CD4-positive, alpha-beta T cell (primary cell): ENCODE results near the gene URB1. TPM values are rescaled to one million over a fixed set of nuclear protein-coding genes. Genes with fewer than 3 reads are reported as not detected.

Source experiments
- ATAC-seq: fragments of 200-7000 bp; cut with Tn5 transposase; one replicate; pipeline ENCODE4 v1.10.0; 2022; ENCODE audit warnings: mild to moderate bottlenecking; ENCODE audit not compliant: poor library complexity
- CTCF ChIA-PET: fragments of 350-600 bp; sonication (Branson Sonifier 250); formaldehyde crosslinking; loops from one replicate; lab custom pipeline; 2021; ENCODE audit warnings: antibody characterized with exemption, inconsistent platforms; lab: Charles Lee
- POLR2A ChIA-PET: fragments of 350-600 bp; sonication (Branson Sonifier 250); formaldehyde crosslinking; loops from one replicate; lab custom pipeline; 2021; ENCODE audit warnings: antibody characterized with exemption, inconsistent platforms; lab: Charles Lee
- DNase-seq, 14 experiments: peaks; one replicate each; pipeline ENCODE4 v3.0.0-alpha.2; 2013 to 2020; ENCODE audit warnings: mixed read lengths in 2 of 14
- H3K27ac ChIP-seq, 2 donors: one replicate each; pipeline versions ENCODE4 v1.5.1 to v1.7.0; 2013; ENCODE audit warnings: low read length in 2 of 2, low read depth in 1 of 2, mild to moderate bottlenecking in 1 of 2
- H3K27me3 ChIP-seq, 2 experiments: 1 replicate in 1 of 2; 2 replicates in 1 of 2; pipeline versions ENCODE4 v1.6.1 to v1.7.0; 2013; ENCODE audit warnings: low read length in 2 of 2, control low read depth in 1 of 2, mild to moderate bottlenecking in 1 of 2, moderate library complexity in 1 of 2; ENCODE audit not compliant: insufficient read depth in 2 of 2, control insufficient read depth in 1 of 2
- H3K36me3 ChIP-seq: one replicate; pipeline ENCODE4 v1.6.1; 2013; ENCODE audit warnings: low read length, control low read depth; ENCODE audit not compliant: insufficient read depth
- H3K4me1 ChIP-seq: one replicate; pipeline ENCODE4 v1.6.1; 2013; ENCODE audit warnings: low read length, control low read depth; ENCODE audit not compliant: insufficient read depth
- H3K4me3 ChIP-seq: one replicate; pipeline ENCODE4 v1.5.1; 2013; ENCODE audit warnings: mild to moderate bottlenecking, low read length, moderate library complexity
- H3K9me3 ChIP-seq, 2 experiments: 1 replicate in 1 of 2; 2 replicates in 1 of 2; pipeline versions ENCODE4 v1.6.1 to v1.7.0; 2013; ENCODE audit warnings: low read length in 2 of 2, mild to moderate bottlenecking in 2 of 2, control low read depth in 1 of 2, moderate library complexity in 1 of 2; ENCODE audit not compliant: control insufficient read depth in 1 of 2, insufficient read depth in 1 of 2
- H3K27ac Mint-ChIP-seq: one replicate; pipeline ENCODE4 v1.8.0; 2020; ENCODE audit warnings: mixed read lengths
- H3K27me3 Mint-ChIP-seq: one replicate; pipeline ENCODE4 v1.8.0; 2021; ENCODE audit warnings: mixed read lengths
- H3K36me3 Mint-ChIP-seq: one replicate; pipeline ENCODE4 v1.8.0; 2021; ENCODE audit warnings: low read depth, mixed read lengths
- H3K4me1 Mint-ChIP-seq: one replicate; pipeline ENCODE4 v1.8.0; 2021; ENCODE audit warnings: low read depth, mixed read lengths
- H3K4me3 Mint-ChIP-seq: one replicate; pipeline ENCODE4 v1.8.0; 2020; ENCODE audit warnings: mild to moderate bottlenecking, mixed read lengths
- H3K9me3 Mint-ChIP-seq: one replicate; pipeline ENCODE4 v1.8.0; 2020; ENCODE audit warnings: mixed read lengths
- intact Hi-C, 2 experiments: fragments of 100-400 bp; cut with DNase I in 1 of 2; cut with micrococcal nuclease in 1 of 2; formaldehyde crosslinking; loops; one replicate each; pipeline versions ENCODE4 v1.15.1 to v1.9.0; 2023 to 2025; cut with DNase I, micrococcal nuclease
- total RNA-seq, 174 experiments: library from RNA in 2 of 174; stranded (reverse) in 2 of 174; gene quantifications; one replicate each; pipeline ENCODE4 v1.2.3 and lab custom pipeline; 2021 to 2026
- TF ChIP-seq, protein P1 (sequence below): fragments of 200-600 bp; IDR thresholded peaks from one replicate; pipeline ENCODE4 v1.8.0; 2022; ENCODE audit warnings: antibody characterized with exemption, mild to moderate bottlenecking

Gene URB1
- total RNA-seq, 2 experiments from 2014 or later: 5.4 to 5.7 TPM

DNA sequence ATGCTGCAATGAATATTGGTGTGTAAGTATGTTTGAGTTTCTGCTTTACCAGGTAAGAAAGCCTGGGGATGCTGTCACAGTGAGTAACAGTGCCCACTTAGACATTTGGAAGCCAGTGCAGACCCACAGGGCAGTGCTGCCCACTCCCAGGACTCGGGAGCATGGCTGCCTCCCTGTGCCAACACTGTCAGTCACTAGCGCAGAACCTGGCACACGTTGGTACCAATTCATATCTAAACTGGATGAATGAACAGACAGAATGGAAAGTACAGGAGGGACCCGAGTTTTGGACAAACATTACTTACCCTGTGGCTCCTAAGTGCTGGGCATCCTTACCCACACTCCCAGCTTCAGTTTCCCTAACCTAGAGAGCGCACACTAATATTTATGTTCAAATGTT is 18.1 kb upstream of the URB1 start:
- peak overlapping the region in 1 of 2 donors; percentile 96 for H3K27ac ChIP-seq
- H3K9me3 ChIP-seq: no peaks in the 10 kb centered on the region
- H3K4me1 ChIP-seq: peaks cover 31% of the 10 kb centered on the region
- Mint-ChIP-seq H3K4me3 (peak overlapping the region; percentile 96), H3K9me3 (no peaks in the 10 kb centered on the region), H3K27me3 (no peaks in the 10 kb centered on the region), H3K4me1 (peaks cover 51% of the 10 kb centered on the region), H3K36me3 (peaks cover 9% of the 10 kb centered on the region), H3K27ac (peak overlapping the region; percentile 97)
- intact Hi-C loops: loop anchor here (1.0 to 5.0 kb wide), 2 partner anchors 18 to 81 kb away; partner anchors contain the start of gene URB1 (in 1 of the 2)
- POLR2A ChIA-PET: interaction anchor here (1.0 to 4.4 kb wide), 7 partner anchors 8 to 361 kb away, joined by 3 to 52 read pairs (median 13); partner anchors contain the start of genes CFAP298, PAXBP1 and URB1
- peak overlapping the region; percentile 96 for H3K4me3 ChIP-seq
- CTCF ChIA-PET: interaction anchor here (4.9 kb wide), 1 partner anchor 189 kb away, joined by 19 read pairs; no protein-coding TSS in a partner anchor
- DNase-seq (peak in 1 of 14 experiments; percentile 6), ATAC-seq (no peak)
- no peaks in the 10 kb centered on the region for H3K27me3 ChIP-seq
- no peaks in the 10 kb centered on the region for H3K36me3 ChIP-seq
- TF ChIP-seq, protein P1, sequence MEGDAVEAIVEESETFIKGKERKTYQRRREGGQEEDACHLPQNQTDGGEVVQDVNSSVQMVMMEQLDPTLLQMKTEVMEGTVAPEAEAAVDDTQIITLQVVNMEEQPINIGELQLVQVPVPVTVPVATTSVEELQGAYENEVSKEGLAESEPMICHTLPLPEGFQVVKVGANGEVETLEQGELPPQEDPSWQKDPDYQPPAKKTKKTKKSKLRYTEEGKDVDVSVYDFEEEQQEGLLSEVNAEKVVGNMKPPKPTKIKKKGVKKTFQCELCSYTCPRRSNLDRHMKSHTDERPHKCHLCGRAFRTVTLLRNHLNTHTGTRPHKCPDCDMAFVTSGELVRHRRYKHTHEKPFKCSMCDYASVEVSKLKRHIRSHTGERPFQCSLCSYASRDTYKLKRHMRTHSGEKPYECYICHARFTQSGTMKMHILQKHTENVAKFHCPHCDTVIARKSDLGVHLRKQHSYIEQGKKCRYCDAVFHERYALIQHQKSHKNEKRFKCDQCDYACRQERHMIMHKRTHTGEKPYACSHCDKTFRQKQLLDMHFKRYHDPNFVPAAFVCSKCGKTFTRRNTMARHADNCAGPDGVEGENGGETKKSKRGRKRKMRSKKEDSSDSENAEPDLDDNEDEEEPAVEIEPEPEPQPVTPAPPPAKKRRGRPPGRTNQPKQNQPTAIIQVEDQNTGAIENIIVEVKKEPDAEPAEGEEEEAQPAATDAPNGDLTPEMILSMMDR: no peak

DNA sequence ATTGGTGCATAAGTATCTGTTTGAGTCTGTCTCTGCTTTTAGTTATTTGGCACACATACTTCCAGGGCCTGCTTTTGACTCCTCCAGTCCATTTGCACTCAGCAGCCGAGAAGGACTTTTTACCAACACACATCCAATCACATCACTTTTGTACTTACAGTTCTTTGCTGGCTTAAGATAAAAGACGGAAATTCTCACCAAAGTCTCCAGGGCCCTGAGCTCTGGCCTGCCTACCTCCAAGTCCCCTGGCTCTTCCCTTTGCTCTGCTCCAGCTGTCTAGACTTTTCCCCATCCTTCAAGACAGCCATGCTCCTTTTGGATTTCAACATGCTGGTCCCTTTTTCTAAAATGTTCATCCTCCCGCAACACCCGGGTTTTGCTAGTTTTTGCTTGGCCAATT is 17.5 kb upstream of the URB1 start:
- no peaks in the 10 kb centered on the region for H3K27me3 Mint-ChIP-seq
- Histone ChIP-seq H3K9me3 (no peaks in the 10 kb centered on the region), H3K36me3 (no peaks in the 10 kb centered on the region), H3K27me3 (no peaks in the 10 kb centered on the region), H3K27ac (peak overlapping the region in 1 of 2 donors; percentile 3), H3K4me1 (peaks cover 27% of the 10 kb centered on the region), H3K4me3 (no peak overlapping the region)
- intact Hi-C loops: loop anchor here in 1 of 2 experiments (5.0 kb wide), 1 partner anchor 82 kb away; no protein-coding TSS in a partner anchor
- H3K36me3 Mint-ChIP-seq: peaks cover 9% of the 10 kb centered on the region
- ChIA-PET CTCF (no interaction called here), POLR2A (interaction anchor here (2.8 kb wide), 1 partner anchor 17 kb away, joined by 26 read pairs; the partner anchor contains the start of gene URB1)
- ATAC-seq (no peak), DNase-seq (no peak)
- H3K9me3 Mint-ChIP-seq: no peaks in the 10 kb centered on the region
- H3K4me1 Mint-ChIP-seq: peaks cover 44% of the 10 kb centered on the region
- TF ChIP-seq, protein P1: no peak
- peak overlapping the region; percentile 96 for H3K4me3 Mint-ChIP-seq
- peak overlapping the region; percentile 72 for H3K27ac Mint-ChIP-seq

GRCh38 chr21:32406405-32406804 is 13.6 kb upstream of the URB1 start:
- no peaks in the 10 kb centered on the region for H3K27me3 ChIP-seq
- no peaks in the 10 kb centered on the region for H3K27me3 Mint-ChIP-seq
- ChIA-PET CTCF (interaction anchor here (1.3 to 3.3 kb wide), 2 partner anchors 194 to 195 kb away, joined by 3 to 21 read pairs; no protein-coding TSS in a partner anchor), POLR2A (no interaction called here)
- no peaks in the 10 kb centered on the region for H3K9me3 Mint-ChIP-seq
- ATAC-seq (no peak), DNase-seq (no peak)
- intact Hi-C loops: no loop called here
- H3K27ac ChIP-seq: no peak overlapping the region
- TF ChIP-seq, protein P1: no peak
- no peaks in the 10 kb centered on the region for H3K36me3 ChIP-seq
- H3K4me3 Mint-ChIP-seq: no peak overlapping the region
- peaks cover 13% of the 10 kb centered on the region for H3K4me1 ChIP-seq
- H3K4me1 Mint-ChIP-seq: peaks cover 23% of the 10 kb centered on the region
- no peaks in the 10 kb centered on the region for H3K9me3 ChIP-seq
- H3K27ac Mint-ChIP-seq: no peak overlapping the region
- H3K36me3 Mint-ChIP-seq: no peaks in the 10 kb centered on the region
- no peak overlapping the region for H3K4me3 ChIP-seq
